Measurements from ENCODE around the gene NUMA1. TPM values are rescaled to one million over a fixed set of nuclear protein-coding genes. Genes with fewer than 3 reads are reported as not detected.

NUMA1 gene
- polyA plus RNA-seq, 1 donor from 2014 or later: 116 TPM

- TF ChIP-seq, protein P1, sequence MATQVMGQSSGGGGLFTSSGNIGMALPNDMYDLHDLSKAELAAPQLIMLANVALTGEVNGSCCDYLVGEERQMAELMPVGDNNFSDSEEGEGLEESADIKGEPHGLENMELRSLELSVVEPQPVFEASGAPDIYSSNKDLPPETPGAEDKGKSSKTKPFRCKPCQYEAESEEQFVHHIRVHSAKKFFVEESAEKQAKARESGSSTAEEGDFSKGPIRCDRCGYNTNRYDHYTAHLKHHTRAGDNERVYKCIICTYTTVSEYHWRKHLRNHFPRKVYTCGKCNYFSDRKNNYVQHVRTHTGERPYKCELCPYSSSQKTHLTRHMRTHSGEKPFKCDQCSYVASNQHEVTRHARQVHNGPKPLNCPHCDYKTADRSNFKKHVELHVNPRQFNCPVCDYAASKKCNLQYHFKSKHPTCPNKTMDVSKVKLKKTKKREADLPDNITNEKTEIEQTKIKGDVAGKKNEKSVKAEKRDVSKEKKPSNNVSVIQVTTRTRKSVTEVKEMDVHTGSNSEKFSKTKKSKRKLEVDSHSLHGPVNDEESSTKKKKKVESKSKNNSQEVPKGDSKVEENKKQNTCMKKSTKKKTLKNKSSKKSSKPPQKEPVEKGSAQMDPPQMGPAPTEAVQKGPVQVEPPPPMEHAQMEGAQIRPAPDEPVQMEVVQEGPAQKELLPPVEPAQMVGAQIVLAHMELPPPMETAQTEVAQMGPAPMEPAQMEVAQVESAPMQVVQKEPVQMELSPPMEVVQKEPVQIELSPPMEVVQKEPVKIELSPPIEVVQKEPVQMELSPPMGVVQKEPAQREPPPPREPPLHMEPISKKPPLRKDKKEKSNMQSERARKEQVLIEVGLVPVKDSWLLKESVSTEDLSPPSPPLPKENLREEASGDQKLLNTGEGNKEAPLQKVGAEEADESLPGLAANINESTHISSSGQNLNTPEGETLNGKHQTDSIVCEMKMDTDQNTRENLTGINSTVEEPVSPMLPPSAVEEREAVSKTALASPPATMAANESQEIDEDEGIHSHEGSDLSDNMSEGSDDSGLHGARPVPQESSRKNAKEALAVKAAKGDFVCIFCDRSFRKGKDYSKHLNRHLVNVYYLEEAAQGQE (IDR thresholded peaks at IDR 0.05; ENCODE audit: borderline replicate concordance): no peak
- Histone ChIP-seq H3F3A (ENCODE audit: insufficient read depth, low read length, poor library complexity, severe bottlenecking) (no peaks in the 10 kb centered on the region), H3K4me2 (ENCODE audit: low read length) (no peak overlapping the region), H2AFZ (ENCODE audit: low read depth, low read length) (no peak overlapping the region), H3K79me2 (replicated peaks; ENCODE audit: insufficient read depth, low read length) (no peaks in the 10 kb centered on the region), H4K20me1 (ENCODE audit: insufficient read depth) (no peaks in the 10 kb centered on the region), H3K4me3 (ENCODE audit: low read length) (no peak overlapping the region), H3K9ac (ENCODE audit: low read length) (no peak overlapping the region), H3K9me3 (ENCODE audit: low read length) (no peaks in the 10 kb centered on the region), H3K9me2 (ENCODE audit: insufficient read depth, low read length) (no peaks in the 10 kb centered on the region), H3K27me3 (ENCODE audit: insufficient read depth, low read depth, low read length) (no peaks in the 10 kb centered on the region), H3K36me3 (ENCODE audit: insufficient read depth, low read length) (no peaks in the 10 kb centered on the region), H3K27ac (ENCODE audit: low read length) (no peak overlapping the region)
These were observed 38.9 kb upstream of the NUMA1 start for GRCh38 chr11:72119198-72119597.

GRCh38 chr11:72116019-72116755 lies 35.8 kb upstream of the NUMA1 start:
- Histone ChIP-seq H3K9ac (ENCODE audit: low read length) (no peak overlapping the region), H3K27ac (ENCODE audit: low read length) (no peak overlapping the region), H3K4me2 (ENCODE audit: low read length) (no peak overlapping the region), H3K79me2 (replicated peaks; ENCODE audit: insufficient read depth, low read length) (no peaks in the 10 kb centered on the region), H3K9me3 (ENCODE audit: low read length) (no peaks in the 10 kb centered on the region), H3K9me2 (ENCODE audit: insufficient read depth, low read length) (no peaks in the 10 kb centered on the region), H4K20me1 (ENCODE audit: insufficient read depth) (no peaks in the 10 kb centered on the region), H2AFZ (ENCODE audit: low read depth, low read length) (no peak overlapping the region), H3F3A (ENCODE audit: insufficient read depth, low read length, poor library complexity, severe bottlenecking) (no peaks in the 10 kb centered on the region), H3K27me3 (ENCODE audit: insufficient read depth, low read depth, low read length) (no peaks in the 10 kb centered on the region), H3K4me3 (ENCODE audit: low read length) (no peak overlapping the region), H3K36me3 (ENCODE audit: insufficient read depth, low read length) (no peaks in the 10 kb centered on the region)
- no peak for TF ChIP-seq EP300 (conservative IDR thresholded peaks at IDR 0.05; ENCODE audit: poor library complexity, severe bottlenecking)
- no peak for TF ChIP-seq CTCF (IDR thresholded peaks at IDR 0.05; ENCODE audit: poor library complexity, severe bottlenecking)
- no peak for TF ChIP-seq SMC3 (conservative IDR thresholded peaks at IDR 0.05; ENCODE audit: poor library complexity)
- TF ChIP-seq EZH2 (IDR thresholded peaks at IDR 0.05; ENCODE audit: borderline replicate concordance, insufficient read depth, low read length, poor library complexity, severe bottlenecking): no peak
- TF ChIP-seq TAF1 (IDR thresholded peaks at IDR 0.05; ENCODE audit: low read depth): no peak
- TF ChIP-seq RAD21 (conservative IDR thresholded peaks at IDR 0.05): no peak
- TF ChIP-seq MXI1 (conservative IDR thresholded peaks at IDR 0.05; ENCODE audit: poor library complexity, severe bottlenecking): no peak
- TF ChIP-seq, protein P1 (IDR thresholded peaks at IDR 0.05; ENCODE audit: borderline replicate concordance): no peak
- TF ChIP-seq POLR2AphosphoS5 (IDR thresholded peaks at IDR 0.05): no peak
